NCI-H1092 treated with DMSO at 0.1 percent for 48 hours (cell line): Measurements from ENCODE around the gene PTPRN2.

Source experiments
- DNase-seq: peaks from one replicate; lab custom pipeline; 2025; lab: John Stamatoyannopoulos, UW

PTPRN2 gene

GRCh38 chr7:157662981-157663716 is 924.5 kb downstream of the PTPRN2 start:
- DNase-seq: no peak

- DNase-seq: no peak
Measured at GRCh38 chr7:157662110-157662791, 925.4 kb downstream of the PTPRN2 start.

GRCh38 chr7:157661611-157661975 is 926.0 kb downstream of the PTPRN2 start:
- DNase-seq: no peak

- DNase-seq: no peak
Measured at GRCh38 chr7:157660971-157661610, 926.5 kb downstream of the PTPRN2 start.

GRCh38 chr7:157658851-157659412 is 928.7 kb downstream of the PTPRN2 start:
- no peak for DNase-seq

GRCh38 chr7:157657741-157658740 is 929.6 kb downstream of the PTPRN2 start:
- no peak for DNase-seq

- no peak for DNase-seq
Measured at GRCh38 chr7:157656195-157656769, 931.3 kb downstream of the PTPRN2 start.

GRCh38 chr7:157654350-157654749 is 933.3 kb downstream of the PTPRN2 start:
- no peak for DNase-seq

GRCh38 chr7:157653827-157654207 is 933.8 kb downstream of the PTPRN2 start:
- DNase-seq: no peak

GRCh38 chr7:157652954-157653826 is 934.4 kb downstream of the PTPRN2 start:
- no peak for DNase-seq

- DNase-seq: no peak
Measured at GRCh38 chr7:157652161-157652953, 935.3 kb downstream of the PTPRN2 start.

- DNase-seq: no peak
Measured at GRCh38 chr7:157651366-157652160, 936.1 kb downstream of the PTPRN2 start.

- no peak for DNase-seq
Measured at GRCh38 chr7:157650801-157651200, 936.8 kb downstream of the PTPRN2 start.

GRCh38 chr7:157650131-157650631 is 937.4 kb downstream of the PTPRN2 start:
- no peak for DNase-seq

GRCh38 chr7:157646551-157646950 is 941.1 kb downstream of the PTPRN2 start:
- no peak for DNase-seq

- DNase-seq: no peak
Measured at GRCh38 chr7:157645539-157645938, 942.1 kb downstream of the PTPRN2 start.

- no peak for DNase-seq
Measured at GRCh38 chr7:157644946-157645345, 942.7 kb downstream of the PTPRN2 start.

GRCh38 chr7:157643525-157643970 is 944.1 kb downstream of the PTPRN2 start:
- no peak for DNase-seq
